ENCODE data around the gene TMEM221. TPM values are rescaled to one million over a fixed set of nuclear protein-coding genes. Genes with fewer than 3 reads are reported as not detected.

TMEM221 gene
- total and polyA plus RNA-seq, 8 donors, result 1.6 to 2.6 (median 2.0) TPM; not detected in 2

DNA sequence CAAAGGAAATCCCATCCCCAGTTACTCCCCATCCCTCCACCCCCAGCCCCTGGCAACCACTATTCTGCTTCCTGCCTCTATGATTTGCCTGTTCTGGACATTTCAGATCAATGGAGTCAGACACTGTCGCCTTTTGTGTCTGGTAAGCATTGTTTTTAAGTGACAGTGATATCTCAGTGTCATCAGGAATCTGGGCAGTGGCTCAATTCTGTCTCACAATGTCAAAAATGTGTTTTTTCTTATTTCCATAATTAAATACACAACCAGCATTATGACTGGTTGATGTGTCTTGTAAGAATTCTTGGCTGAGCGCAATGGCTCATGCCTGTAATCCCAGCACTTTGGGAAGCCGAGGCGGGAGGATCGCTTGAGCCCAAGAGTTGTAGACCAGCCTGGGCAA is 42.8 kb upstream of the TMEM221 start:
- H3K27ac ChIP-seq, result no peak overlapping the region
- peaks cover 0 to 22% of the 10 kb centered on the region in 2 donors for H3K4me1 ChIP-seq
- H3K36me3 ChIP-seq, result no peaks in the 10 kb centered on the region
- no peaks in the 10 kb centered on the region for H3K9me3 ChIP-seq
- no peak overlapping the region for H3K4me3 ChIP-seq
- ATAC-seq (no peak), DNase-seq (no peak)
- H3K27me3 ChIP-seq, result no peaks in the 10 kb centered on the region
- TF ChIP-seq, protein P1, sequence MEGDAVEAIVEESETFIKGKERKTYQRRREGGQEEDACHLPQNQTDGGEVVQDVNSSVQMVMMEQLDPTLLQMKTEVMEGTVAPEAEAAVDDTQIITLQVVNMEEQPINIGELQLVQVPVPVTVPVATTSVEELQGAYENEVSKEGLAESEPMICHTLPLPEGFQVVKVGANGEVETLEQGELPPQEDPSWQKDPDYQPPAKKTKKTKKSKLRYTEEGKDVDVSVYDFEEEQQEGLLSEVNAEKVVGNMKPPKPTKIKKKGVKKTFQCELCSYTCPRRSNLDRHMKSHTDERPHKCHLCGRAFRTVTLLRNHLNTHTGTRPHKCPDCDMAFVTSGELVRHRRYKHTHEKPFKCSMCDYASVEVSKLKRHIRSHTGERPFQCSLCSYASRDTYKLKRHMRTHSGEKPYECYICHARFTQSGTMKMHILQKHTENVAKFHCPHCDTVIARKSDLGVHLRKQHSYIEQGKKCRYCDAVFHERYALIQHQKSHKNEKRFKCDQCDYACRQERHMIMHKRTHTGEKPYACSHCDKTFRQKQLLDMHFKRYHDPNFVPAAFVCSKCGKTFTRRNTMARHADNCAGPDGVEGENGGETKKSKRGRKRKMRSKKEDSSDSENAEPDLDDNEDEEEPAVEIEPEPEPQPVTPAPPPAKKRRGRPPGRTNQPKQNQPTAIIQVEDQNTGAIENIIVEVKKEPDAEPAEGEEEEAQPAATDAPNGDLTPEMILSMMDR (IDR thresholded peaks at IDR 0.05), result no peak
- intact Hi-C loops (cut with DNase I), result no loop called here

DNA sequence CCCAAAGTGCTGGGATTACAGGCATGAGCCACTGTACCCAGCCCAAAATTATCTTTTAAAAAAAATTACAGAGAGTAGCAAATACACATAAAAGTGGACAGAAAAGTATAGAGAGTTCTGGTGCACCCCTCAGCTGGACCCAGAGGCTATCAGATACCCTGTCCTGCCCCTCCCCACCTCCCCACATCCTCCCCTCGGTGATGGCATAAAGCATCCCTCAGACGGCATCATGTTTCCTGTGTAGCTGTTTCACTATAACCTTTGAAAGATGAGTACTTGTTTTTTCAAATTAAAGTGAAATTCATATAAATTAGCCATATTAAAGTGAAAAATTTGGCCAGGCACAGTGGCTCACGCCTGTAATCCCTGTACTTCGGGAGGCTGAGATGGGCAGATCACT is 41.9 kb upstream of the TMEM221 start:
- Histone ChIP-seq H3K9me3 (no peaks in the 10 kb centered on the region), H3K27me3 (no peaks in the 10 kb centered on the region), H3K4me1 (peaks cover 0 to 17% of the 10 kb centered on the region in 2 donors), H3K36me3 (no peaks in the 10 kb centered on the region), H3K4me3 (no peak overlapping the region), H3K27ac (no peak overlapping the region)
- ATAC-seq, result no peak
- DNase-seq, result no peak
- intact Hi-C loops (cut with DNase I), result no loop called here
- TF ChIP-seq, protein P1 (IDR thresholded peaks at IDR 0.05), result no peak

DNA sequence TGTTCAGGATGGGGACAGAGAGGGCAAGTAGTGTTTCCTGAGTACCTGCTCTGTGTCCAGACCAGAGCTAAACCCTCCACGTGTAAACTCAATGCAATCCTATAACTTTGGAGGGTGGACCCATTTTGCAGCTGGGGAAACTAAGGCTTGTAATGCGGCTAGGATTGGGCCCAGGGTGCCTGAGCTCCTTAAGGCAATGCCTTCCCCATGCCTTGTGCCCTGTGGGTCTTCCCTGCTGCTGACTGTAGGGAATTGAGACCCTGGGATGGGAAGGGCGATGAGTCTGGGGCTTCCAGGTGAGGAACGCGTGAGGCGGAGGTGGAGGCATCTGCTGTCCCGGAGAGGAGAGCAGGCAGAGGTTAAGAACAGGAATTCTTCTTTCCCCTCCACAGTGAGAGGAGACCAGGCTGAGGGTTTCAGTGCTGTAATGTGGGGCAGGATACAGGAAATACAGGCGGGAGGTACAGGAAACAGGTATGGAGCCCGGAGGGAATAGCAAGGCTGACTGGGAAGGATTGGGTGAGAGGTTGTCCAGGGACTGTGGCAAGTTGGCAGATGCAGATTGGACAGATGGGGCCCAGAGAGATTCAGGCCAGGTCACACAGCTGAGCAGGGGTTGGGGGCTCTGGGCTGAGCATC is 41.0 kb upstream of the TMEM221 start:
- ATAC-seq, result no peak
- H3K4me3 ChIP-seq, result no peak overlapping the region
- intact Hi-C loops (cut with DNase I), result no loop called here

DNA sequence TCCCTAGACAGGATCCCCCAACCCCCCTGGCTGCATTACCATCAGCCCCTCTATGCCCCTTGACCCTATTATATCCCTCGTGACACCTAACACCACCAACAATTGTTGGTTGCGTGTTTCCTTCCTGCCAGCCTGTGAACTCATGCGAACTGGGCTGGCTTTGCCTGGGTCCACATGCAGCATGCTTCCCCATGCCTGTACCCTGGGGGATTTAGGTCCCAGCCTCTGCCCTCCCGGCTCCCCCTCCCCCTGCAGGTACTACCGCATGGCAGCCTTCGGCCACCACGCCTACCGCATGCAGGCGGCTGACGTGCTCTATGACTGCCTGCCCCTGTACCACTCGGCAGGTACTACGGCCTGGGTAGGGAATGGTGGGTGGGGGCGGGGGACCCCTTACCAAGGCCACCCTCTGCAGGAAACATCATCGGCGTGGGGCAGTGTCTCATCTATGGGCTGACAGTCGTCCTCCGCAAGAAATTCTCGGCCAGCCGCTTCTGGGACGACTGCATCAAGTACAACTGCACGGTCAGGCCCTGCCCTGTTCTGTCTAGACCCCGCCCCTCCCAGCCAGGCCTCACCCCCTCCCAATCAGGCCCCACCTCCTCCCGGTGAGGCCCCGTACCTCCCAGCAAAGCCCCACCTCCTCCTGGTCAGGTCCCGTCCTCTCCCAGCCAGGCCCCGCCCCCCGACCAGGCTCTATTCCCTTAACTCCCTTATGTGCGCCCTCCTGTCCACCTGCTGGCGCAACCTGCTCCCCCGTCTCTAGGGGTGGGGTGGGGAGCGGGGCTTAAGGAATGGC is 40.3 kb upstream of the TMEM221 start:
- Histone ChIP-seq H3K36me3 (no peaks in the 10 kb centered on the region), H3K9me3 (no peaks in the 10 kb centered on the region), H3K27me3 (no peaks in the 10 kb centered on the region), H3K4me3 (peak overlapping the region in 1 of 2 donors; percentile 11), H3K27ac (peak overlapping the region in 1 of 2 donors; percentile 5), H3K4me1 (peaks cover 0 to 17% of the 10 kb centered on the region in 2 donors)
- TF ChIP-seq, protein P1 (IDR thresholded peaks at IDR 0.05), result no peak
- DNase-seq, result peak in 3 of 4 donors; percentile 79 to 93 (median 89)
- intact Hi-C loops (cut with DNase I), result no loop called here
- peak; percentile 99 for ATAC-seq

More for the DNA sequence above, 41.0 kb upstream of the TMEM221 start:
- TF ChIP-seq, protein P1 (IDR thresholded peaks at IDR 0.05), result no peak
- DNase-seq, result no peak
- no peaks in the 10 kb centered on the region for H3K36me3 ChIP-seq
- H3K27ac ChIP-seq, result no peak overlapping the region
- peaks cover 0 to 17% of the 10 kb centered on the region in 2 donors for H3K4me1 ChIP-seq
- H3K27me3 ChIP-seq, result no peaks in the 10 kb centered on the region
- H3K9me3 ChIP-seq, result no peaks in the 10 kb centered on the region
